Ramos (cell line): ENCODE results near the gene CCDC137.

ENCODE experiments used
- in situ Hi-C: fragments of 300-500 bp; cut with MboI; formaldehyde crosslinking; loops from one replicate; pipeline ENCODE4 v1.14.3; 2022; ENCODE audit warnings: low sequenced_read_pairs; ENCODE audit not compliant: unreplicated experiment

CCDC137 gene

DNA sequence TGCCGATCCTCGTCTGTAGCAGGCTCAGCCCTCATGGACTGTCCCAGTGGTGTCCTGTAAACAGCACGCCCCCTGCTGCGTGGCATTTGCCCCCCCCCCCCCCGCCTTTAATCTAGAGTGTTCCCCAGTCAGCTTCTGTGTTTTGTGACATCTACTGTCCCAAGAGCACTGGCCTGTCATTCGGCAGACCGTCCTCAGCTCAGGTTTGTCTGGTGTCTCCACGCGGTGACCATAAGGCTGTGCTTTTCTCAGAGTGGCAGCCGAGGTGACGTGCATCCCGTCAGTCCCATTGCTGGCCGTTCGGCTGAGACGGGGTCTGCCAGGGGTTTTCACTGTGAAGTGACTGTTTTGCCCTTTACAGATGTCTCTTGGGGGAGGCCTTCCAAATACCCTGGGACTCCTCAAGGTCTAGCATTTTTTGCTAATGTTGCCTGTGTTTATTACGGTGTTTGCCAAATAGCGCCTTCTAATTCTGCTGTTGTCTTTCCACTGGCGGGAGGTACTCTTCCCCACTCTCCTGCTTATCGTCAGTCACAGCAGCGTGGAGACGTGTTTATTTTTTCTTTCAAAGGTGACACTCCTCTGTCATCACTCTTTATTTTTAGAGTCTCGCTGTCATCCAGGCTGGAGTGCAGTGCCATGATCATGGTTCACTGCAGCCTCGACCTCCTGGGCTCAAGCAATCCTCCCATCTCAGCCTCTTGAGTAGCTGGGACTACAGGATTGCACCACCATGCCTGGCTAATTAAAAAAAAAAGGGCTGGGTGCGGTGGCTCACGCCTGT lies 30.9 kb downstream of the CCDC137 start:
- in situ Hi-C loops, result no loop called here

DNA sequence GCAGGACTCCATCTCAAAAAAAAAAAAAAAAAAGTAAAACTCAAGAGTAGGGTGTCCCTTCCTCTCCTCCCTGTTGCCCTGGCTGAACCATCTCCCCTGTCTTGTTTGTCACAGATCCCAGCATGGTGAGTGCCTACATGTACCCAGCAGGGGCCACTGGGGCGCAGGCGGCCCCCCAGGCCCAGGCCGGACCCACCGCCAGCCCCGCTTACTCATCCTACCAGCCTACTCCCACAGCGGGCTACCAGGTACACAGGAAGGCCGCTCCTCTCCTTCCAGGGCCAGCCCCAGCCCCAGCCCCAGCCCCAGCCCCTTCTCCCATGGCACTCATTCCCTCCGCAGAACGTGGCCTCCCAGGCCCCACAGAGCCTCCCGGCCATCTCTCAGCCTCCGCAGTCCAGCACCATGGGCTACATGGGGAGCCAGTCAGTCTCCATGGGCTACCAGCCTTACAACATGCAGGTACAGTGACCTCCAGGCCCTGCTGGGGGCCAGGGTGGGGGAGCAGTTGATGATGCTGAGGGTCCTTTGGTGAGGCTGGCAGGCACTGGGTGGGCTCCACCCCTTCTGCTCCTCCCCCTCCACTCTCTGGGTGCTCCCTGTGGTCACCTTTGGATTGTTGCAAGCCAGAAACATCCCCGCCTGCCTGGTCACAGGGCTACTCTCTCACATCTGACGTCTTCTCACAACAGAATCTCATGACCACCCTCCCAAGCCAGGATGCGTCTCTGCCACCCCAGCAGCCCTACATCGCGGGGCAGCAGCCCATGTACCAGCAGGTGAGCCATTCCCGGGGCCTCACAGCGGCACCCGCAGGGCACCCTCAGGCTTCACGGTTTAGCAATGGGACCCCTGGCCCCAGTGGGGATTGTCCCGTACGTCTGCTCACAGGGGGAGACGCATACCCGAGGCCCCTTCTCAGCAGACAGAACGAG lies 34.1 kb downstream of the CCDC137 start:
- in situ Hi-C loops, result no loop called here

DNA sequence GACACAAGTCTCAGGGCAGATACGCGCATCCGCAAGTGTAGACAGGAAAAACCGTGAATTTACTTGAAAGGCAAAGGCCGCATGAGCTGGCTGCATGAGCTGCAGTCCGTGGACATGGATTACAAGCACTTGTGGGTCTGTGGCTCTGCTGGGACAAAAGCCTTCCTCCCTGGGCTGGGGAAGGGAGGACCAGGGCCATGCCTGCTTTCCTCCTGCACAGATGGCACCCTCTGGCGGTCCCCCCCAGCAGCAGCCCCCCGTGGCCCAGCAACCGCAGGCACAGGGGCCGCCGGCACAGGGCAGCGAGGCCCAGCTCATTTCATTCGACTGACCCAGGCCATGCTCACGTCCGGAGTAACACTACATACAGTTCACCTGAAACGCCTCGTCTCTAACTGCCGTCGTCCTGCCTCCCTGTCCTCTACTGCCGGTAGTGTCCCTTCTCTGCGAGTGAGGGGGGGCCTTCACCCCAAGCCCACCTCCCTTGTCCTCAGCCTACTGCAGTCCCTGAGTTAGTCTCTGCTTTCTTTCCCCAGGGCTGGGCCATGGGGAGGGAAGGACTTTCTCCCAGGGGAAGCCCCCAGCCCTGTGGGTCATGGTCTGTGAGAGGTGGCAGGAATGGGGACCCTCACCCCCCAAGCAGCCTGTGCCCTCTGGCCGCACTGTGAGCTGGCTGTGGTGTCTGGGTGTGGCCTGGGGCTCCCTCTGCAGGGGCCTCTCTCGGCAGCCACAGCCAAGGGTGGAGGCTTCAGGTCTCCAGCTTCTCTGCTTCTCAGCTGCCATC lies 34.9 kb downstream of the CCDC137 start:
- in situ Hi-C loops, result no loop called here

DNA sequence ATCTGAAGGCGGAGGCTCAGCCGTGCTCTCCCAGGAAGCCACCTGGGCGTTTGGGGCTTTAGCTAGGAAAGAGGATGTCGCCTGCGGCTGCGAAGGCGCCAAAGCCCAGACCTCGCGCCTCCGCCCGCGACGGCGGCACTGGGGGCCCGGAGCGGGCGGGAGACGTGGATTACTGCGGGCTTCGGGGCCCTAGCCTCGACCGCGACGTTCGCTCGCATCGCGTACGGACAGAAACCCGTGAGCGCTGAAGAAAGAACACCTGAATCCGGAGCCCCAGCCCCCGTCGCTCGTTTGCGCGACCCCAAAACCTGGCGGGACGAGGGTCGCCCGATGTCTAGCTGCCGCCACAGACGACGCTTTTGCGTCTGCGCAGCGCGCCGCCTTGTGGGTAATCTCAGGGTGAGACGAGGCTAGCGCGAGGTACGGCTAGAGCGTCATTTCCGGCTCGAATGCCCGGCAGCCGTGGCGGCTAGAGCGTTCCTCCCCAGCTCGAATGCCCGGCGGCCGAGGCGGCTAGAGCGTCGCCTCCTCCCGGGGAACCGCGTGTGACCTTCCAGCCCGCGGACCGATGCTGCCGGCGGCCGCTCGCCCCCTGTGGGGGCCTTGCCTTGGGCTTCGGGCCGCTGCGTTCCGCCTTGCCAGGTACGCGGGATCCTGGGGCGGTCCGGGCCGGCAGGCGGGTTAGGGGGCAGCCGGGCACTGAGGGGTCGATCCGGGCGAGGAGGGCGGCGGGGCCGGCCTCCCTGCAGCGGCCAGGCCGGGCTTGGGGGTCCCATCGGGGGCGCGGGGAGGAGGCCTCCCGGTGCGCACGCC lies 36.6 kb downstream of the CCDC137 start, which contains the start of gene MRPL12:
MRPL12 (plus strand) TSS at position 434 of the 813 bp plus-strand sequence; CDS start at position 569, 135 bp downstream.
- in situ Hi-C loops, result no loop called here

DNA sequence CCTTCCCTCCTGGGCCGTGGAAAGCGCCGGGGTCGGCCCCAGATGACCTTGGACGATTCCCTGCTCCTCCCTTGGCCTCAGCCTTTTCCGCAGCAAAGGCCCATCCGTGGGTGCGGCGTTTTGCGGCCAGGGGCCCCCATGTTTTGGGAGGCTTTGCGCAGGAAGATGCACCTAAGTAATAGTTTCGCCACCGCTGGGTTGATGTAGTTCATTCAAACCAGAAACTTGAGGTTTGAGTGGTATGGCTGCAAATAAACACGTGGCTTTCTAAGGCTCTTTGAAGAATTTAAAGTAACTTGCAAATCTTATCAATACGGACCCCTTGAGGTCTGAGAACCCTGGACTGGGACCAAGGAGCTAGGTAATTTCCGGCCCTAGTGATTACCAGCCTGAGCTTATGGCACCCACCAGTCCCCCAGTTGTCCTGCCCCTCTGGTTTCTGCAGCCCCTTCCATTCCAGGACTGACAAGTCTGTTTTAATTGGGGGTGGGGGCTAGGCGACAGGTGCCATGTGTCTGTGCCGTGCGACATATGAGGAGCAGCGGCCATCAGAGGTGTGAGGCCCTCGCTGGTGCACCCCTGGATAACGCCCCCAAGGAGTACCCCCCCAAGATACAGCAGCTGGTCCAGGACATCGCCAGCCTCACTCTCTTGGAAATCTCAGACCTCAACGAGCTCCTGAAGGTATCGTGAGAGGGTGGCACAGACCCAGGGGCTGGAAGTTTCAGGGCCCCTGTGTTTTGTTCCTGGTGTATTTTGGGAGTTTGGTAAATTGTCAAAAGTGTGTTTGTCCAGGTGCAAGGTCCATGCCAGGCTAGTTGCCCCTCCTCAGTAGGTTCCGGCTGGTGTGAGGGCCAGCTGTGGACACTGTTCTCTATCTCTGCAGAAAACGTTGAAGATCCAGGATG lies 37.5 kb downstream of the CCDC137 start:
- in situ Hi-C loops, result no loop called here

DNA sequence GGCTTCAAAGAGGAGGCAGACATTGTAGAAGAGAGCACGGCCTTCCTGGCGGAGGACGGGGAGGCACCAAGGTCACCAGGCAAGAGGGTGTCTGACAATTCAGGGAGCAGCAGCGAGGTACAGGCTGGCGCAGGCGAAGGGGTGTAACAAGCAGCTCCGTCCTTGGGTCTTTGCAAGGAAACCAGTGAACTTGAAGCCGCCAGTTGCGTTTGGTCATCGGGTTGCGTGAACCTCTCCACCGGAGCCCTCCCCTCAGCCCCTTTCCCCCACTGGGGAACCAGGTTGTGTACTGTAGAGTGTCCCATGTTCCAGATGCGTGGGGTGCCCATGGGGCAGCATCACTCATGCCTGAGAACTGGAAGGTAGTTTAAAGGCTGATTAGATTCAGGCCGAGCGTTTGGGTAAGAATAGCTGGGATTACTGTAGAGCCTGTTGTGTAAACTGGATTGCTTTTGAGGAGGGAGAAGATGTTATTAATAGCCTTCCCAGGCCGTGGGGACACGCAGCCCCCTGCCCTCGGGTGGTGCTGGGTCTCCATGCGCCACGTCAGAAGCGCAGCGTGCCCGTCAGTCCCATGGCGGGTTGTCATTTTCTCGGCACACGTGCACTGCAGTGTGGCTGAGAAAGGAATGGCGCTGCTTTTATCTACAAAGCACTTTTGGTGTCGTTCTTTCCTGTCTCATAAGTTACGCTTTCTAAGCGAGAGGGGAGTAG lies 39.1 kb downstream of the CCDC137 start:
- in situ Hi-C loops, result no loop called here

DNA sequence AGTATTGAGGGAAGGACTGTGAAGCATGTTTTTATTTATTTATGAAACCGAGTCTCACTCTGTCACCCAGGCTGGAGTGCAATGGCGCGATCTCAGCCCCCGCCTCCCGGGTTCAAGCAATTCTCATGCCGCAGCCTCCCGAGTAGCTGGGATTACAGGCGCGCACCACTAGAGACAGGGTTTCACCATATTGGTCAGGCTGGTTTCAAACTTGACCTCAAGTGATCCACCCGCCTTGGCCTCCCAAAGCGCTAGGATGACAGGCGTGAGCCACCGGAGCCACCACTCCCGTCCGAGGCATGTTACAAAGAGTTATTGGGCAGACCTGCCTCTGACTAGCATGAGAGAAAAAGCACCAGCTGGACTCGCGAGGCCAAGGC lies 39.7 kb downstream of the CCDC137 start:
- in situ Hi-C loops, result no loop called here

DNA sequence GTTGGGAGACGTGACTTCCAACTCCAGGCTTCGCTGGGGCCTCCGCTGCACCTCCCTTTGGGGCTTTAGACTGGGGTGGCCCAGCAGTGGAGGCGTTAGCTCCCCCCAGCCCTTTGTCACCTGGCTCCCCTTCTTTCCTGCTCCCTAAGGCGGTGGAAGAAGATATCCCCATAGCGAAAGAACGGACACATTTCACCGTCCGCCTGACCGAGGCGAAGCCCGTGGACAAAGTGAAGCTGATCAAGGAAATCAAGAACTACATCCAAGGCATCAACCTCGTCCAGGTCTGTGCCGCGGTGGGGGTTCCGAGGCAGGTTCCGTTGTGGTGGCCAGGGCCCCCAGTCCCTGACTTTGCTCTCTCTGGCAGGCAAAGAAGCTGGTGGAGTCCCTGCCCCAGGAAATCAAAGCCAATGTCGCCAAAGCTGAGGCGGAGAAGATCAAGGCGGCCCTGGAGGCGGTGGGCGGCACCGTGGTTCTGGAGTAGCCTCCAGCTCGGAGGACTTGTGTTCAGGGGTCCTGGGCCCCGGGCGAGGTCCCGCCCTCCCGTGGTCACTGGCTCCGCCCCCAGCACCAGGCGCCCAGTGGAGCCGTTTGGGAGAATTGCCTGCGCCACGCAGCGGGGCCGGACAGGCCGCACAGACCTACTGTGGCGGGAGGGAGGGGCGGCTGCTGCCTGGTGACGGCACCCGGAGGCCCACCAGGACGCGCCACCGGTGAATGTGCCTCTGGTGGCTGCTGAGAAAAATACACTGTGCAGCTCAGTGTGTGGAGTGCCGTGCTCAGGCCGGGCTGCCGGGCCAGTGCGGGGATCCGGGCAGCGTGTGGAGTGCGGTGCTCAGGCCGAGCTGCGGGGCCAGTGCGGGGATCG lies 40.5 kb downstream of the CCDC137 start:
- in situ Hi-C loops, result no loop called here

DNA sequence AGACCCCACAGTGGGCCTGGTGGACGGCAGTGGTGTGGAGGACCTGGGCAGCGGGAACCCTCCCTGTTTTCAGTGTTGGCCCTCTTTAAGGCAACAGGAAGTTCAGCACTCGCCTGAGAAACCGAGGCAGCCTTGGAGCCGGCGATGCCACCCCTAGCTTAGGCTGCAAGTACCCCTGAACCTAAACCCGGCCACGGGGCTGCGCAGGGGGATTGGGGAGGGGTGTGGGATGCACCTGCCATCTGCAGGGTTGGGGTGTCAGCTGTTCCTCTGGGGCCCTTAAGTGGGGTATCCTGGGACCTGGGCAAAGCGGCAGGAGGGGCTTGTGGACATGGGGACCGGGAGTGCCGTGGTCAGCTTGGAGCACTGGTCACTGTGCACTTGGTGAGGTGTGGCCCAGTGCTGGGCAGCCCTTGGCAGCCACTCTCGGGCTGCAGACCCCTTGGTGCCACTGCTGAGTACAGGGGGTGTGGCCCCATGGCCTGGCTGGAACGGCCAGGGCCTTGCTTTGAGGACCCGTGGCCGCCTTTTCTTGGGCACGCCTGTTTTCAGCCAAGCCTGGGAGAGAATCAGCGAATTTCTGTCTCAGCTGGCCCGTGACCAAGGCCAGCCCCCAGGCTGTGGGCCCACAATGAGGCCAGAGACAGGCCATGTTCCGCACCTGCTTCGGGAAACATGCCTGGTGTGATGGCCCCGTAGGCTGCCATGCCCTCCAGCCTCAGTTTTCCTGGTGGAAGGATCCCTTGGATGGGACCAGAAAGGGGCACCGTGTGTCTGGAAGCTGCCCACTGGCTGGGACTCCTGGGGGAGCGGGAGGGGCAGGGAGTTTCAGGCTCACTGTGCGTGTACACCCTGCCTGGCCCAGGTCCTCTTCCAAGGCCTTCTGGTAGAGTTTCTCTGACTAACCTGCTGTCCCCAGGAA lies 41.4 kb downstream of the CCDC137 start:
- in situ Hi-C loops, result no loop called here

DNA sequence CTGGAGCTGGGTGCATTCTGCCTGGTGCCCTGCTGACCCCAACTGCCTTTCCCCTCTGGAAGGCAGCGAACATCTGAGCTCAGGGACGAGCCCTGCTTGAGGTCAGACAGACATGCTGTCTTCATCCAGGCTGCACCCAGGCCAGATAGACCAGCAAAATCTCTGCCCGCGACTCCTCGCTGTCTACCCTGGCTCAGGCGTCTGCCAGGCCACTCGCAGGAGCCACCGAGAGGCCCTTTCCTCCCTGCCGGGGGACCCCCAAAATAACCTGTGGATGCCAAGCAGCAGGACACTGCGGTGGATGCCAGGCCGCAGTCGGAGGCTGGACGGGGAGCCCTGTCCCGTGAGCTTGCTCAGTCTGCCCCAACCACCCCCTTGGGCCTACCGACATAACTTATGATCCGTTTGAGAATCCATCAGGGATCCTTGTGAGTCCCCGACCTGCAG lies 42.2 kb downstream of the CCDC137 start:
- in situ Hi-C loops, result no loop called here

DNA sequence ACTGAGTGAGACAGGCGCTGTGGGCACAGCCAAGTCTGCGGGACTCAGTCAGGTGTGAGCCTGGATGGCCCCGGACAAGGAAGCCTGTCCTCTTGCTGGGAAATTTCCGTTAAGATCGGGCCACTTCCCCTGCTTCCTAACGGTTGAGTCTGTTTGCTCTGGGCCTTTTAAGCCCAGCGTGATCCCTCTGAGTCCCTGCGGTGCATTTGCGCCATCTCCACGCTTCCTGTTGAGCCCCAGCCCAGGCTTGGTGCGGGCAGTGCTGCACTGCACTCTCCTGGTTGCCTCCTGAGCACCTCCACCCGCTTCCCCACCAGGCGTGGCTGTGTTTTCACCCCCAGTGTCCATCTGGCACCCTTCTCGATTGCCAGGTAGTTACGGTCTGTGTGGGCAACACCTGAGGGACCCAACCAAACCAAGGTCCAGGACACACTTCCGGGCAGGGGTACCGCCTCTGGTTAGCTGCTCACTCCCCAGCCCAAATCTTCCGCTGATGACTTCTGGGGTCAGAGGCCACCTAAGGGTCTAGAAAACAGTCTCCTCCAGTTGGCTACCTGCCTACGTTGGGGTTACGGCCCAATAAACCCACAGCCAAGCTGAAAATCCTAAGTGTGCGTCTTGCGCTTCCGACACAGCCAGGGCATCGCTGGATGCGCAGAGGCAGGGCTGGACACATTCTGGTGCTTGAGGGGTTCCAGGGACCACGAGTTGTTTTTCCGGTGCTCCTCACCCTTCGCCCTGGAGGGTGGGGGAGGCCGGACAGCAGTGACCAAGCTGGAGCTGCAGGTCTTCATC lies 44.2 kb downstream of the CCDC137 start:
- in situ Hi-C loops, result no loop called here

DNA sequence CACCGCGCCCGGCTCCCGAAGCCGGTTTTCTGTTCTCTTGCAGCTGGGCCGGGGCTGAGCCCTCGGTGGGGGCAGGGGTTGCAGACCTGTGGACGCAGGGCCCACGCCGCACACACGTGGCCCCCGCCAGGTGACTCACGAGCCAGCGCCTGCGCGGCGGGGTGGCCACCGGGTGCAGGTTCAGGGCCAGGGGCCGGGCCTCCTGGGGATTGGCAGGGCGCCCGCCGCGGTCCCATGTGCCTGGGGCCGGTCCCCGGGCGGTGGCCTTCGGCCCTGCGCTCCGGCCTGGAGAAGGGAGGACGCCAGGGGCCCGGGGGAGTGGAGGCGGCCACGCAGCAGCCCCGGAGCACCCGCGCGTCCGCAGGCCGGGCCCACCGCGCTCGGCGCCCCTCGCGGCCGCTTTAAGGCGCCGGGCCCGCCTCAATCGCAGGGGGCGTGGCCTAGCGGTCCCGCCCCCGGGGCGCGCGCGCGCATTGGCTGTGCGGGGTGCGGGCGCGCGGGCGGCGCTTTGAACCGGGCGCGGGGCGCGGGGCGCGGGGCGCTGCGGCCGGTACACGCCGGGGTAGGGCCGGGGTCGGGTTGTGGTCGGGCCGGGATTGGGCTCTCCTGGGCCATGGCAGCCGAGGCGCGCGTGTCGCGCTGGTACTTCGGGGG lies 45.4 kb downstream of the CCDC137 start, which contains the start of gene SLC25A10:
SLC25A10 (plus strand) TSS at position 471 of the 654 bp plus-strand sequence; CDS start at position 614, 143 bp downstream.
- in situ Hi-C loops, result no loop called here

DNA sequence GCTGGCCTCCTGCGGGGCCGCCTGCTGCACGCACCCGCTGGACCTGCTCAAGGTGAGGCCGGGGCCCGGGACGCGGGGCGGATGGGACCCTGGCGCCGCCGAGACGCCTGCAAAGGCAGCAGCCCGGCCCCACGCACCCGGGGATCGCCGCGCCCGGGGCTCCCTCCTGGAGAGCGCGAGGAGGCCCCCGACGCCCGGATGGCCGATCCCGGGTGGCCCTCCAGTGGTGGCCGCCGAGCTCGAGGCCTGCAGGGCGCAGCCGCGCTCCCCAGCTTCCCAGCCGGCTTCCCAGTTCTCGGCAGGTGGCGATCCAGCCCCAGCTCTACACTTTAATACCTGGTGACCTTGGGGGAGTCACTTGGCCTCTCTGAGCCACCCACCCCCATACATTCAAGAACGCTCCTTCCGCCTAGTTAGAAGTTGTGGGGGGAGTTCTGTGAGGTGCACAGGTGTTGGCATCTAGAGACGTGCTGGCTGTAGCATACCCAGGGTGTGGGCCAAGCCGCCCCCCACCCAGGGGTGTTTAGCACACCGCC lies 46.0 kb downstream of the CCDC137 start:
- in situ Hi-C loops, result no loop called here

DNA sequence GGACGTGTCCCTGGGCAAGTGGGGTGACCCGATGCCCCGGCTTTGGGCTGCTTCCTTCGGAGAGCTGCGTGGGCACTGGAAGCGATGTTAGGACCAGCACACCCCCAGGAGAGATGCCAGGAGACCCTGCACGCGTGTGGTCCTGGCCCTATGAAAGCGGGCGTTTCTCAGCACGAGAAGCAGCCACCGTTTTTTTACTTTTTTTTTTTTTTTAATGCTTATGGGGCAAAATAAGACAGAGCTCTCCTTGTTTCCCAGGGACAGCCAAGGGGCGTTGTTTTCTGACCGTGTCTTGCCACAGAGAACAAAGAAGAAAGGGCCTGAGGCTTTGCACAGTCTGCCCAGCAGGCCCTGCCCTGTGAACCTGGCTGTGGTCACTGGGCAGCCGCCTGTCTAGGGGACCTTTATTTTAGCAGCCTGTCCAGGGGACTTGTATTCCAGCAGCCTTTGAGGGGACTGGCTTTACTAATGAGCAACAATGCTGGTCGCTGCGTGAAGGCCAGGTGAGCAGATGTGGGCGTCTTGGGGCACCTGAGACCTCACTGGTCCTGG lies 46.5 kb downstream of the CCDC137 start:
- in situ Hi-C loops, result no loop called here
